BJ (cell line): ENCODE data around the gene PRDM4. TPM values are rescaled to one million over a fixed set of nuclear protein-coding genes. Genes with fewer than 3 reads are reported as not detected.

Experiments
- CTCF ChIA-PET: fragments of 350-600 bp; formaldehyde crosslinking; extraction: SDS; loops from one replicate; lab custom pipeline; 2021; ENCODE audit warnings: antibody characterized with exemption, inconsistent platforms; lab: Yijun Ruan, JAX
- POLR2A ChIA-PET: fragments of 300-600 bp; sonication (Branson Sonifier 250); formaldehyde crosslinking; extraction: SDS; loops from one replicate; lab custom pipeline; 2021; ENCODE audit warnings: antibody characterized with exemption; lab: Charles Lee
- DNase-seq: peaks from one replicate; pipeline ENCODE4 v3.0.0-alpha.2; 2011; ENCODE audit warnings: low read depth
- H3K27me3 ChIP-seq: 2 replicates; pipeline ENCODE4 v1.6.0; 2011; ENCODE audit warnings: low read length; ENCODE audit not compliant: control insufficient read depth, insufficient read depth
- H3K36me3 ChIP-seq: 2 replicates; pipeline ENCODE4 v1.5.1; 2011; ENCODE audit warnings: low read length; ENCODE audit not compliant: control insufficient read depth, insufficient read depth
- H3K4me3 ChIP-seq: 2 replicates; pipeline ENCODE4 v1.5.1; 2011; ENCODE audit warnings: low read depth, mild to moderate bottlenecking, control low read depth, low read length
- CTCF ChIP-seq: IDR thresholded peaks from 2 replicates; pipeline ENCODE4 v1.5.1; 2011; ENCODE audit warnings: low read depth, mild to moderate bottlenecking, control low read depth, inconsistent platforms, low read length, moderate library complexity; ENCODE audit not compliant: insufficient read depth
- polyA plus RNA-seq: library from polyadenylated mRNA; depleted of rRNA; stranded (reverse); fragments of >200 nt; gene quantifications from 2 replicates; pipeline ENCODE4 v1.2.3, GENCODE V29; 2011

PRDM4 gene
- polyA plus RNA-seq, 1 experiment, result 21.6 TPM

- Histone ChIP-seq H3K36me3 (no peaks in the 10 kb centered on the region), H3K27me3 (peaks cover 11% of the 10 kb centered on the region), H3K4me3 (no peak overlapping the region)
- ChIA-PET POLR2A (no interaction called here), CTCF (no interaction called here)
- no peak for TF ChIP-seq CTCF
- no peak for DNase-seq
These were observed 17.6 kb upstream of the PRDM4 start for GRCh38 chr12:107778383-107779025.

GRCh38 chr12:107776171-107776570 lies 15.2 kb upstream of the PRDM4 start:
- TF ChIP-seq CTCF, result no peak
- Histone ChIP-seq H3K27me3 (peaks cover 11% of the 10 kb centered on the region), H3K4me3 (no peak overlapping the region), H3K36me3 (no peaks in the 10 kb centered on the region)
- POLR2A ChIA-PET, result no interaction called here
- CTCF ChIA-PET, result interaction anchor here (0.8 kb wide), 1 partner anchor 16 kb away, joined by 3 read pairs; no protein-coding TSS in a partner anchor
- no peak for DNase-seq

GRCh38 chr12:107775093-107775721 lies 14.3 kb upstream of the PRDM4 start:
- POLR2A ChIA-PET, result no interaction called here
- no peak for DNase-seq
- H3K27me3 ChIP-seq, result peaks cover 11% of the 10 kb centered on the region
- H3K36me3 ChIP-seq, result no peaks in the 10 kb centered on the region
- no peak for TF ChIP-seq CTCF
- H3K4me3 ChIP-seq, result no peak overlapping the region
- CTCF ChIA-PET, result interaction anchor here (0.8 kb wide), 1 partner anchor 17 kb away, joined by 3 read pairs; no protein-coding TSS in a partner anchor

GRCh38 chr12:107774349-107775029 lies 13.6 kb upstream of the PRDM4 start, which contains the start of gene ASCL4:
ASCL4 (plus strand) TSS chr12:107774704; CDS start chr12:107775219, 515 bp downstream.
- TF ChIP-seq CTCF, result no peak
- ChIA-PET CTCF (no interaction called here), POLR2A (no interaction called here)
- no peak for DNase-seq
- Histone ChIP-seq H3K27me3 (peaks cover 11% of the 10 kb centered on the region), H3K4me3 (no peak within 1 kb of the TSS), H3K36me3 (no peaks in the 10 kb centered on the region)

GRCh38 chr12:107767466-107767865 lies 6.5 kb upstream of the PRDM4 start:
- ChIA-PET CTCF (no interaction called here), POLR2A (no interaction called here)

More at GRCh38 chr12:107767466-107767865, 6.5 kb upstream of the PRDM4 start:
- Histone ChIP-seq H3K27me3 (peaks cover 3% of the 10 kb centered on the region), H3K4me3 (no peak overlapping the region), H3K36me3 (no peaks in the 10 kb centered on the region)
- TF ChIP-seq CTCF, result no peak
- DNase-seq, result no peak
